ENCODE measurements around the gene B4GALT7. TPM values are rescaled to one million over a fixed set of nuclear protein-coding genes. Genes with fewer than 3 reads are reported as not detected.

The B4GALT7 gene
- total RNA-seq = 10 to 100 TPM; 23.8 to 26.6 TPM
- 10 to 100 TPM; 19.8 to 27.4 (median 22.0) TPM for polyA plus RNA-seq (ENCODE audit: insufficient read length in 6 of 6)
- long read RNA-seq, donor 1, transcript B4GALT7-201 (6 exons, 1,747 nt) = major isoform, 18 of 21 reads
- long read RNA-seq, donor 1, partial matches to known transcripts = 0 of 21 reads
- long read RNA-seq, donor 1, other reads (novel, unspliced or antisense) = 0 of 21 reads
- long read RNA-seq, donor 2, transcript B4GALT7-201 (6 exons, 1,747 nt) = major isoform, 9 of 12 reads
- long read RNA-seq, donor 2, partial matches to known transcripts = 0 of 12 reads
- long read RNA-seq, donor 2, other reads (novel, unspliced or antisense) = 0 of 12 reads
- long read RNA-seq, donor 3, transcript B4GALT7-201 (6 exons, 1,747 nt) = major isoform, 12 of 12 reads
- long read RNA-seq, donor 3, partial matches to known transcripts = 0 of 12 reads
- long read RNA-seq, donor 3, other reads (novel, unspliced or antisense) = 0 of 12 reads
- long read RNA-seq, donor 4, transcript B4GALT7-201 (6 exons, 1,747 nt) = major isoform, 19 of 24 reads
- long read RNA-seq, donor 4, partial matches to known transcripts = 0 of 24 reads
- long read RNA-seq, donor 4, other reads (novel, unspliced or antisense) = 4 of 24 reads
- long read RNA-seq, donor 5, transcript B4GALT7-201 (6 exons, 1,747 nt) = major isoform, 11 of 15 reads
- long read RNA-seq, donor 5, partial matches to known transcripts = 0 of 15 reads
- long read RNA-seq, donor 5, other reads (novel, unspliced or antisense) = 0 of 15 reads
- long read RNA-seq, donor 6, transcript B4GALT7-201 (6 exons, 1,747 nt) = major isoform, 14 of 18 reads
- long read RNA-seq, donor 6, partial matches to known transcripts = 0 of 18 reads
- long read RNA-seq, donor 6, other reads (novel, unspliced or antisense) = 0 of 18 reads
- long read RNA-seq, donor 7, transcript B4GALT7-201 (6 exons, 1,747 nt) = major isoform, 11 of 14 reads
- long read RNA-seq, donor 7, partial matches to known transcripts = 0 of 14 reads
- long read RNA-seq, donor 7, other reads (novel, unspliced or antisense) = 0 of 14 reads
- long read RNA-seq, donor 8, transcript B4GALT7-201 (6 exons, 1,747 nt) = major isoform, 18 of 18 reads
- long read RNA-seq, donor 8, partial matches to known transcripts = 0 of 18 reads
- long read RNA-seq, donor 8, other reads (novel, unspliced or antisense) = 0 of 18 reads
- long read RNA-seq, donor 9 = 0 reads
- long read RNA-seq, donor 10, transcript B4GALT7-201 (6 exons, 1,747 nt) = major isoform, 25 of 31 reads
- long read RNA-seq, donor 10, partial matches to known transcripts = 0 of 31 reads
- long read RNA-seq, donor 10, other reads (novel, unspliced or antisense) = 5 of 31 reads
- long read RNA-seq, donor 11, transcript B4GALT7-201 (6 exons, 1,747 nt) = major isoform, 13 of 16 reads
- long read RNA-seq, donor 11, partial matches to known transcripts = 0 of 16 reads
- long read RNA-seq, donor 11, other reads (novel, unspliced or antisense) = 0 of 16 reads
- long read RNA-seq, donor 12, transcript B4GALT7-201 (6 exons, 1,747 nt) = major isoform, 10 of 10 reads
- long read RNA-seq, donor 12, partial matches to known transcripts = 0 of 10 reads
- long read RNA-seq, donor 12, other reads (novel, unspliced or antisense) = 0 of 10 reads

DNA sequence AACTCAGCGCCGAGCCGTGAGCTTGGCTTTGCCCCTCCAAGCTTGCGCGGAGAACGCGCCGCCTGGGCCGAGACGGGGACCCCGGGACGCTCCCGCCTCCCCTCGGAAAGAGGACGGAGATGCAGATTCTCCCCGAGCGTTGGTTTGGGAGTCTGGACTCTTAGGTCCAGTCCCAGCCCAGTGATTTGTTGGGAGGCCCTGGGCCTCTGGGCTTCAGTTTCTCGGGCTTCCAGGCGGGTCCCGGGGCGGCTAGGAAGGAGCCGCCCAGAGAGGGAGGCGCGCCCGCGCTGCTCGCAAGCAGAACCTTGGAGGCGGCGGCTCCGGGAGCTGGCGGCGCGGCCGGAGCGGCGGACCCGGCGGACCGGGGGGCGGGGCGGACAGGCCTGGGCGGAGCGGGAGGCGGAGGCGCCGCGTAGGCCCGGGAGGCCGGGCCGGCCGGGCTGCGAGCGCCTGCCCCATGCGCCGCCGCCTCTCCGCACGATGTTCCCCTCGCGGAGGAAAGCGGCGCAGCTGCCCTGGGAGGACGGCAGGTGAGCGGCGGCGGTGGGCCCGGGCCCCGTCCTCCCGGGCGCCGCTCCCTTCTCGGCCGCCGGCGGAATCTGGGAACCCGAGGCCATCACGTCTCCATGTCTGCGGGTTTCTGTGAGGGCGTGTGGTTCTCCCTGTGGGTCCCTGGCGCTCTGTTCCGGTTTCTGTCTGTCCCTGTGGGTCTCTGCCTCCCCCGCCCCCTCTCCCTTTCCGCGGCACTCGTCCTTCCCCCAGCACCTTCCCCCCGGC, at the start of gene B4GALT7:
Gene B4GALT7, plus strand, starts transcription at position 402 of the 777 bp plus-strand sequence. Its CDS starts 79 bp downstream, at position 481.
- intact Hi-C loops (cut with DNase I) = no loop called here
- Histone ChIP-seq H3K27me3 (no peaks in the 10 kb centered on the region), H3K36me3 (peaks cover 0 to 29% of the 10 kb centered on the region in 2 donors), H3K4me1 (peaks cover 11 to 26% of the 10 kb centered on the region in 2 donors), H3K4me3 (peak within 1 kb of the TSS; percentile 76 to 78), H3K9me3 (no peaks in the 10 kb centered on the region), H3K27ac (peak within 1 kb of the TSS; percentile 85 to 89)
- DNase-seq (peak; percentile 77 to 99 (median 84)), ATAC-seq (peak; percentile 97)
- no peak for TF ChIP-seq CTCF (IDR thresholded peaks at IDR 0.05)

DNA sequence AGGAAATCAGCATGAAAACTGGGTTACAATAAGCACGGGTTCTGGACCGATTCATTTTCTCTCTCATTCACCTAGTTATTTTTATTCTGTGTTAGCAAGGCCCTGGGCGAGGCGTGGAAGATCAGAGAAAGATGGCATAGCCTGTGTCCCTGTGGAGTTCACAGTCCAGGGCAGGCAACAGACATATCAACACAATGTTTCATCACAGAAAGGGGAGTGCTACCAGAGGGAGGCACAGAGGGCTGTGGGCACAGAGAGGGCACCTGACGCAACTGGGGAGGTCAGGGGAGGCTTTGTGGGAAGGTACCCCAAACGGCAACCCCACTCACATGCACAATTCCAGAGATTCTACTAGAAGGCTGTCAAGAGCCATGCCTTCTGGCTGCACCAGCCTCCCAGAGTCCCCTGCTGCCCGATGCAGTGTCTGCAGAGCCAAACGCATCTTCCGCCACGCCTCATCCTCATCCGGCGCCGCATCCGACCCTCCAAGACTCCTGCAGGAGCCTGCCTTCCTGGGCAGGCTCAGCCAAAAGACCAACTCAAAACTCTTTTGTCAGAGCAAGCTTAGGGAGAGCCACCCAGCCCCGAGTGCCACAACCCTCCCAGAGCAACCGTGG, 47.0 kb upstream of the B4GALT7 start:
- ATAC-seq (peak; percentile 3), DNase-seq (no peak)
- Histone ChIP-seq H3K27me3 (no peaks in the 10 kb centered on the region), H3K27ac (peak overlapping the region; percentile 57 to 69), H3K36me3 (peaks cover 0 to 7% of the 10 kb centered on the region in 2 donors), H3K9me3 (no peaks in the 10 kb centered on the region), H3K4me3 (peak overlapping the region; percentile 68 to 85), H3K4me1 (peaks cover 7 to 38% of the 10 kb centered on the region in 2 donors)
- no peak for TF ChIP-seq CTCF (IDR thresholded peaks at IDR 0.05)
- intact Hi-C loops (cut with DNase I) = no loop called here

GRCh38 chr5:177553671-177554429, 46.1 kb upstream of the B4GALT7 start:
- Histone ChIP-seq H3K27ac (peak overlapping the region; percentile 57 to 69), H3K27me3 (no peaks in the 10 kb centered on the region), H3K9me3 (no peaks in the 10 kb centered on the region), H3K36me3 (peaks cover 0 to 7% of the 10 kb centered on the region in 2 donors), H3K4me1 (peaks cover 0 to 29% of the 10 kb centered on the region in 2 donors), H3K4me3 (peak overlapping the region; percentile 68 to 85)
- no peak for TF ChIP-seq CTCF (IDR thresholded peaks at IDR 0.05)
- peak; percentile 61 for ATAC-seq
- peak in 3 of 4 donors; percentile 23 to 90 (median 50) for DNase-seq
- intact Hi-C loops (cut with DNase I) = no loop called here
